Peyer's patch (tissue), 4 donors: ENCODE data around the gene APOL5. TPM values are rescaled to one million over a fixed set of nuclear protein-coding genes. Genes with fewer than 3 reads are reported as not detected.

ENCODE experiments used
- DNase-seq, 3 donors: peaks; one replicate each; pipeline ENCODE4 v3.0.0-alpha.2; 2017 to 2019
- H3K27ac ChIP-seq, 4 donors: fragments of 200-600 bp; sonication (generic); one replicate each; pipeline ENCODE4 v1.5.1; 2016 to 2019
- H3K27me3 ChIP-seq, 2 donors: fragments of 200-600 bp; sonication (generic); one replicate each; pipeline ENCODE4 v1.5.1; 2019
- H3K36me3 ChIP-seq, 3 donors: fragments of 200-600 bp; sonication (generic); one replicate each; pipeline ENCODE4 v1.5.1; 2016 to 2019
- H3K4me1 ChIP-seq, 4 donors: fragments of 200-600 bp; sonication (generic); one replicate each; pipeline ENCODE4 v1.5.1; 2016 to 2019
- H3K4me3 ChIP-seq, 4 donors: fragments of 200-600 bp; sonication (generic); 1 replicate in 3 of 4; 2 replicates in 1 of 4; pipeline ENCODE4 v1.5.1; 2016 to 2019; ENCODE audit warnings: mild to moderate bottlenecking in 1 of 4
- H3K9me3 ChIP-seq, 4 donors: fragments of 200-600 bp; sonication (generic); one replicate each; pipeline ENCODE4 v1.5.1; 2016 to 2019; ENCODE audit warnings: mild to moderate bottlenecking in 1 of 4
- POLR2A ChIP-seq, 2 donors: fragments of 450-650 bp; IDR thresholded peaks; one replicate each; pipeline ENCODE4 v1.5.1; 2017; ENCODE audit warnings: antibody characterized with exemption in 2 of 2, mild to moderate bottlenecking in 2 of 2, moderate library complexity in 2 of 2
- total RNA-seq, 4 donors: library from RNA; depleted of rRNA; stranded (reverse); fragments of >200 nt; gene quantifications; one replicate each; pipeline ENCODE4 v1.1.0, GENCODE V29; 2016
- TF ChIP-seq, protein P1 (sequence below), 6 experiments: fragments of 450-650 bp in 4 of 6; fragments of 200-600 bp in 2 of 6; sonication (generic) in 1 of 6; IDR thresholded peaks; one replicate each; pipeline ENCODE4 v1.5.1; 2017 to 2019; ENCODE audit warnings: antibody characterized with exemption in 6 of 6, mild to moderate bottlenecking in 3 of 6, moderate library complexity in 1 of 6

APOL5 gene
- total RNA-seq, 4 donors from 2014 or later = not detected

- no peaks in the 10 kb centered on the region for H3K27me3 ChIP-seq
Measured at GRCh38 chr22:35681454-35682052, 36.1 kb upstream of the APOL5 start.

GRCh38 chr22:35683560-35683959, 34.1 kb upstream of the APOL5 start:
- no peaks in the 10 kb centered on the region for H3K4me1 ChIP-seq
- no peaks in the 10 kb centered on the region for H3K27me3 ChIP-seq
- no peak overlapping the region for H3K4me3 ChIP-seq
- no peaks in the 10 kb centered on the region for H3K36me3 ChIP-seq
- no peak overlapping the region for H3K27ac ChIP-seq
- no peaks in the 10 kb centered on the region for H3K9me3 ChIP-seq
- no peak for DNase-seq
- no peak for TF ChIP-seq POLR2A (IDR thresholded peaks at IDR 0.05)
- TF ChIP-seq, protein P1, sequence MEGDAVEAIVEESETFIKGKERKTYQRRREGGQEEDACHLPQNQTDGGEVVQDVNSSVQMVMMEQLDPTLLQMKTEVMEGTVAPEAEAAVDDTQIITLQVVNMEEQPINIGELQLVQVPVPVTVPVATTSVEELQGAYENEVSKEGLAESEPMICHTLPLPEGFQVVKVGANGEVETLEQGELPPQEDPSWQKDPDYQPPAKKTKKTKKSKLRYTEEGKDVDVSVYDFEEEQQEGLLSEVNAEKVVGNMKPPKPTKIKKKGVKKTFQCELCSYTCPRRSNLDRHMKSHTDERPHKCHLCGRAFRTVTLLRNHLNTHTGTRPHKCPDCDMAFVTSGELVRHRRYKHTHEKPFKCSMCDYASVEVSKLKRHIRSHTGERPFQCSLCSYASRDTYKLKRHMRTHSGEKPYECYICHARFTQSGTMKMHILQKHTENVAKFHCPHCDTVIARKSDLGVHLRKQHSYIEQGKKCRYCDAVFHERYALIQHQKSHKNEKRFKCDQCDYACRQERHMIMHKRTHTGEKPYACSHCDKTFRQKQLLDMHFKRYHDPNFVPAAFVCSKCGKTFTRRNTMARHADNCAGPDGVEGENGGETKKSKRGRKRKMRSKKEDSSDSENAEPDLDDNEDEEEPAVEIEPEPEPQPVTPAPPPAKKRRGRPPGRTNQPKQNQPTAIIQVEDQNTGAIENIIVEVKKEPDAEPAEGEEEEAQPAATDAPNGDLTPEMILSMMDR (IDR thresholded peaks at IDR 0.05) = no peak

More at GRCh38 chr22:35681454-35682052, 36.1 kb upstream of the APOL5 start:
- TF ChIP-seq, protein P1 (IDR thresholded peaks at IDR 0.05) = no peak
- no peak for TF ChIP-seq POLR2A (IDR thresholded peaks at IDR 0.05)
- Histone ChIP-seq H3K4me1 (no peaks in the 10 kb centered on the region), H3K27ac (no peak overlapping the region), H3K9me3 (no peaks in the 10 kb centered on the region), H3K4me3 (no peak overlapping the region), H3K36me3 (no peaks in the 10 kb centered on the region)
- DNase-seq = no peak

DNA sequence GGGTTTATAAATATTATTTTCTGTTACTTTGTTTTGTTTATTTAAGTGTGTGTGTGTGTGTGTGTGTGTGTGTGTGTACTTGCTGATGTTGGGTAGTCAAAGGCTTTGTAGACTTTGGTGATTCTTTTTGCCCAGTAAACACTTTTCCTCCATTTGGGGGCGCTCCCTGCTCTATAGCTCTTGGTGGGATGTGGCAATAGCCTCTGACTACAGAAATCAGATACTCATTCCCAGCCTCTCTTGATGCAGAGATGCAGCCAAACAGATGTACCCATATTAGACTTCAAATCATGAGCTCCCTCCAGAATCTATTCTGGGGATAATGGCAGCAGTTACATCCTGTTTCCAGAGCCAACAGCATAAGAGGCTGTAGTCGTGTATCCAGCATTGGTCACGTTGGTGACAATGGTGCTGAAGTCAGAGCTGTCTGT, 33.4 kb upstream of the APOL5 start:
- Histone ChIP-seq H3K36me3 (no peaks in the 10 kb centered on the region), H3K9me3 (no peaks in the 10 kb centered on the region), H3K4me3 (no peak overlapping the region), H3K27me3 (no peaks in the 10 kb centered on the region), H3K27ac (no peak overlapping the region), H3K4me1 (no peaks in the 10 kb centered on the region)
- TF ChIP-seq POLR2A (IDR thresholded peaks at IDR 0.05) = no peak
- TF ChIP-seq, protein P1 (IDR thresholded peaks at IDR 0.05) = no peak
- DNase-seq = no peak

GRCh38 chr22:35684732-35685131, 32.9 kb upstream of the APOL5 start:
- Histone ChIP-seq H3K27me3 (no peaks in the 10 kb centered on the region), H3K4me3 (no peak overlapping the region), H3K36me3 (no peaks in the 10 kb centered on the region), H3K4me1 (no peaks in the 10 kb centered on the region), H3K27ac (no peak overlapping the region), H3K9me3 (no peaks in the 10 kb centered on the region)
- no peak for TF ChIP-seq POLR2A (IDR thresholded peaks at IDR 0.05)
- TF ChIP-seq, protein P1 (IDR thresholded peaks at IDR 0.05) = no peak
- no peak for DNase-seq

- no peaks in the 10 kb centered on the region for H3K36me3 ChIP-seq
- no peaks in the 10 kb centered on the region for H3K4me1 ChIP-seq
- DNase-seq = no peak
- no peak for TF ChIP-seq POLR2A (IDR thresholded peaks at IDR 0.05)
- TF ChIP-seq, protein P1 (IDR thresholded peaks at IDR 0.05) = no peak
- no peak overlapping the region for H3K4me3 ChIP-seq
- H3K27ac ChIP-seq = peak overlapping the region in 1 of 4 donors; percentile 53
- H3K27me3 ChIP-seq = no peaks in the 10 kb centered on the region
- no peaks in the 10 kb centered on the region for H3K9me3 ChIP-seq
Measured at GRCh38 chr22:35685731-35686130, 31.9 kb upstream of the APOL5 start.
